ENCODE data around the gene UBE2J2.
A peak's percentile ranks its signal among the peaks of the same experiment; 100 is the strongest.

The UBE2J2 gene

DNA sequence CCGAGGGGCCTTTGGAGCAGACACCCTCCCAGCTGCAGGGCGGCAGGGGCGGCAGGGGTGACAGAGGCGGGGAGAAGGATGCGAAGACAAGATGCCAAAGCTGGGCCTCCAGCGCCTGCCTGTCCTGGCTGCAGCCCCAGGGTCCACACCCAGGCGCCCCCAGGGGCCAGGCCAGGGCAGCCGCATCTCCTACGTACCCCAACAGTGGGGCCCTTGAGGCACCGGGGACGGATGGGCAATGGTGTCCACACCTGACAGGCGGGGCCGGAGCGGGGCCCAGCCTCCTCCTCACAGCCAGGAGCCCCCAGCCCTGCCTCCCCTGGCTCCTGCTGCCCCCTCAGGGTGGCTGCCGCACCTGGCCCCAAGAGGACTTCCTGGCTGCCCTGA is 34.4 kb downstream of the UBE2J2 start:
- no peak for DNase-seq

DNA sequence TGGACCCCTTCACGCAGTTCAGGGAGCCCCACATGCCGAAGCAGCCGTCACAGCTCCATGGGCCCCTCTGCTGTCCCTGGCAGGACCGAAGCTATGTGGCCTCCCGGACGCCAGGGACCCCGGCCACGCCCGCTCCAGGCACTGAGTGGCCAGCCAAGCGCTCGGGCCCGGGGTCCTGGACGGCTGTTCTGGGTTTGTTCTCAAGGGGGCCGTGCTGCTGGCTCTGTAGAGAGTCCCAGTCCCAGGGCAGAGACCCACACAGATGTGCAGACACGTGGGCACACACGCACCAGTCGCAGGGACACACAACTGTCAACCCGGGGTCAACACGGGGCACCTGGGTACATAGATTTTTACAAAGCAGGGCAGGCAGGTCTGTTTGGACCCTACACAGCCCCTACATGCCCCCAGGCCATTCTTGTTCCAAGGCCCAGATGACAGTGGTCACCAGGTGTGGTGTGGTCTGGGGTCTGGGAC is 34.9 kb downstream of the UBE2J2 start:
- DNase-seq = no peak

GRCh38 chr1:1237874-1238701 is 35.6 kb downstream of the UBE2J2 start:
- DNase-seq = no peak

- no peak for DNase-seq
Measured at GRCh38 chr1:1236945-1237873, 36.4 kb downstream of the UBE2J2 start.

- no peak for DNase-seq
Measured at GRCh38 chr1:1236176-1236763, 37.4 kb downstream of the UBE2J2 start.

DNA sequence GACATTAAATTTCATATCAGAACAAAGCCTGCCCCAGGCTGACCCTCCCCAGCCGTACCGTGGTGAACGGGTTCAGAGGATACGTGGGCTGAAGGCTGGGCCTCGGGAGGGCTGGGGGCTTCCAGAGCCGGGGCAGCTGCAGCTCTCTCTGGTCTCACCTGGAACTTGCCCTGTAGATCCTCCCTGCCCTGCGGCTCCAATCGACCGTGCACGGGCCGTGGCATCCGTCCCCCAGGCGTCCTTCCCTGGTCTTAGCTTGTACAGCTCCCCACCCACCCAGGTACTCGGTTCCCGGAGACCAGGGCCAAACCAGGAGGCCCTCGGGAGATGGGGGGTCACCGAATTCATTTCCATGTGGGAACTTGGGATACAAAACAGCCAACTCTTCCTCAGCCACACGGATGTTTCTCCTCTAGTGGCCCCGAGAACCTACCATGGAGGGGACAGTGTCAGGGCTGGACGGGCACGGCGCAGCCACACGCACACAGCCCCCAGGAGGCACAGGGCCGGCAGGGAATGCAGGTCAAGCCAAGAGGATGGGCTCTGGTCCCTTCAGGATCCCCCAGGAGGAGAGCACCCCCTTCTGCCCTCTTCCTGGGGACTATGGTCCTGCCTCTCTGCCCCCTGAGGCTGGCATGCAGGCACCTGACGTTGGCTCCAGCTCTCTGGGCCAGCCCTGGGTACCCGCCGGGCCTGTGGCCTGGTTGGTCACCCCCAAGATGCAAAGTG is 38.5 kb downstream of the UBE2J2 start:
- DNase-seq = no peak

DNA sequence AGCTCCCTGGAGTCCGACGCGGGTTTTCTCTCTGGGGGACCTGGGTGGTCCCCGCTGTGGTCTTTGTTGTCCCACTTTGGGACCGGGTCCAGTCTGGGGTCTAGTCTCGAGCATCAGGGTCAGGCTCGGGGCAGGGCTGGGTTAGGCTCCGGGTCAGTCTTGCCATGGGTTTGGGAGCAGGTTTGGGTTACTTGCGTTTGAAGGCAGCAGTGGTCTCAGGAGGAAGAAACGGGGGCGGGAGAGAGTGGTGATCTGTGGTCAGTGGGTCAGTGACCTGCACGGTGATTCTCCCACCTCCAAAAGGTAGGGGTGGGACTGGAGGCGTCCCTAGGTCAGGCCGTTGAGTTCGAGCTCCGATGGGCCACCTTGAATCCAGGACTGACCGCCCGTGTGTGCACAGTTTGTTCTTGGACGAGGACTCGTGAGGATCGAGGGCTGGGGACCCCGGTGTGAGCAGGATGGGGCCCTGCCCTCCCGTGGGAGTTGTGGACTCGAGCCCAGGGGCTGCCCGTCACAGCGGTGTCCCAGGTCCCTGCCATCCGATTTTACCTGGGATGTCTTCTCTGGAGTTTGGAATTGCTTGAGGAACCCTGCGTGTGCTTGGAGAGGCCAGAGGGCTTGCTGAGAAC is 39.4 kb downstream of the UBE2J2 start:
- no peak for DNase-seq

DNA sequence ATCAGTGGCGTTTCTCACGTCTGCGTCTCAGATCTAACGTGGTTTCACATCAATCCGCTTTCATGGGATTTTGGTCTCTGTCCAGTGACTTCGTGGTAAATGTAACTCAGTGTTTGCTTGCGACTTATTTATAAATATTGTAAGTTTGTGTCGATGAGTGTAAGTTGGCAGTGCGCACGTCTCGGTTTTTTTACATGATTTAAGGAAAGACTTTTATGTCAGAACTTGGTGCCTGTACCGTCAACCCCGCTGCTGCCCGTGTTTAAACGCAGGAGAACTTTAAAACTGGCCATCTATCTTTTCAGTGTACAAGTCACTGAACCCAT is 40.1 kb downstream of the UBE2J2 start:
- DNase-seq = no peak

GRCh38 chr1:1232796-1233566 is 40.7 kb downstream of the UBE2J2 start:
- no peak for DNase-seq

DNA sequence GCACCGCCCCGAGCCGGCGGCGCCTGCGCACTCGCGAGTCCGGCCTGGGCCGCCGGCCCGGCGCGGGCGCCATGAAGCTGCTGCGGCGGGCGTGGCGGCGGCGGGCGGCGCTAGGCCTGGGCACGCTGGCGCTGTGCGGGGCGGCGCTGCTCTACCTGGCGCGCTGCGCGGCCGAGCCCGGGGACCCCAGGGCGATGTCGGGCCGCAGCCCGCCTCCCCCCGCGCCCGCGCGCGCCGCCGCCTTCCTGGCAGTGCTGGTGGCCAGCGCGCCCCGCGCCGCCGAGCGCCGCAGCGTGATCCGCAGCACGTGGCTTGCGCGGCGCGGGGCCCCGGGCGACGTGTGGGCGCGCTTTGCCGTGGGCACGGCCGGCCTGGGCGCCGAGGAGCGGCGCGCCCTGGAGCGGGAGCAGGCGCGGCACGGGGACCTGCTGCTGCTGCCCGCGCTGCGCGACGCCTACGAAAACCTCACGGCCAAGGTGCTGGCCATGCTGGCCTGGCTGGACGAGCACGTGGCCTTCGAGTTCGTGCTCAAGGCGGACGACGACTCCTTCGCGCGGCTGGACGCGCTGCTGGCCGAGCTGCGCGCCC is 41.4 kb downstream of the UBE2J2 start, which contains the start of gene B3GALT6:
Gene B3GALT6, plus strand, starts transcription at position 30 of the 588 bp plus-strand sequence. Its CDS starts 42 bp downstream, at position 72.
- DNase-seq = no peak

- DNase-seq = peak; percentile 35 to 48
Measured at GRCh38 chr1:1231400-1232207, 42.0 kb downstream of the UBE2J2 start, which contains the start of gene SDF4. SDF4 (minus strand) TSS chr1:1232001; CDS start chr1:1228772, 3,229 bp downstream.

GRCh38 chr1:1230656-1231399 is 42.8 kb downstream of the UBE2J2 start:
- DNase-seq = no peak

DNA sequence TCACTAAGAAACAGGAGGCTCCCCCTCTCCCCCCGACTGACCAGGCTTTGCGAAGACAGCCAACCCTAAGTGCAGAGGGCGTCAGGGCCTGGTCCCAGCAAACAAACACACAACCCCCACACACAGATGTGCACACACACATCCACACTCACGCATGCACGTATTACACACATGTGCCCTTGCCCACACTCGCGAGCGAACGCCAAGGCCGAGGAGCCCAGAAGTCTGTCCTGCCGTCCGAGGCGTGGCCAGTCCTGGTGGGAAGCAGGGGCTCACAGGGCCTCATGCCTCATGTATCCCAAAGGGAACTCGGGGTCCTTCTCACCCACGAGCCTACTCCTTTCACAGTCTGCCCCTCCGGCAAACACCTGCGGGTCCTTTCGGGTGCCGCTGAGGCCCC is 43.9 kb downstream of the UBE2J2 start:
- DNase-seq = no peak

- DNase-seq = no peak
Measured at GRCh38 chr1:1228596-1229321, 44.9 kb downstream of the UBE2J2 start.

- no peak for DNase-seq
Measured at GRCh38 chr1:1228187-1228586, 45.5 kb downstream of the UBE2J2 start.

DNA sequence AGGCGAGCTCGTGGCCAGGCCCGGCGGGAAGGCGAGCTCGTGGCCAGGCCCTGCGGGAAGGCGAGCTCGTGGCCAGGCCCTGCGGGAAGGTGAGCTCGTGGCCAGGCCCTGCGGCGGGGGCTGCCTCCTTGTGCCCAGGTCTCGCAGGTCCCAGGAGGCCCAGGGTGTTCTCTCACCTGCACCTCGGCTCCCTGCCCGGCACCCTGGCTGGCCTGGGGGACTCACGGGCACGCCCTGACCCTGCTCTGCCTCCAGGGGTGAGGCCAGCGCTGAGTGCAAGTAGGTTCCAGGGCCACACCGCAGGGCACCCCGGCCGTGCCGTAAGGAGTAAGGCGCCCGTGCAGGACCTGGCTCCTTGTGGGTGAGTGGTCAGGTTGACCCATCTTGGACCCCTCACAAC is 46.3 kb downstream of the UBE2J2 start:
- DNase-seq = no peak

GRCh38 chr1:1226566-1227362 is 46.9 kb downstream of the UBE2J2 start:
- DNase-seq = no peak

DNA sequence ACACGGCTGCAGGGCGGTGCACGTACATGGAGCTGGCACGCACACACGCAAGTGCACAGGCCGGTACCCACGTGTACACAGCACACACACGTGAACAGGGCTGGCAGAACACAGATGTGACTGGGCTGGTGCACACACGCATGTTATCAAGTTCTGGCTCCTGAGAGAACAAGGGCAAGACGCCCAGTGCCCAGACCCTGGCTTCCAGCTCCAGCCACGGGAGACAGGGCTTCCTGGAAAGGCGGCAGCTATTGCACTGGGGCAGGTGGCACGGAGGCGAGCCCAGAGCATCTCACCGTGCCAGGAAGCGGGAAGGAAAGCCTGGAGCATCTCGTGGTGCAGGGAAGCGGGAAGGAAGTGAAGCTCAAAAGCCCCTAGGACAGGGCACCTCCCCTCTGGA is 47.7 kb downstream of the UBE2J2 start:
- peak; percentile 34 to 60 for DNase-seq
